ENCODE measurements around the gene SGO2.
A peak's percentile ranks its signal among the peaks of the same experiment; 100 is the strongest.

SGO2 gene

DNA sequence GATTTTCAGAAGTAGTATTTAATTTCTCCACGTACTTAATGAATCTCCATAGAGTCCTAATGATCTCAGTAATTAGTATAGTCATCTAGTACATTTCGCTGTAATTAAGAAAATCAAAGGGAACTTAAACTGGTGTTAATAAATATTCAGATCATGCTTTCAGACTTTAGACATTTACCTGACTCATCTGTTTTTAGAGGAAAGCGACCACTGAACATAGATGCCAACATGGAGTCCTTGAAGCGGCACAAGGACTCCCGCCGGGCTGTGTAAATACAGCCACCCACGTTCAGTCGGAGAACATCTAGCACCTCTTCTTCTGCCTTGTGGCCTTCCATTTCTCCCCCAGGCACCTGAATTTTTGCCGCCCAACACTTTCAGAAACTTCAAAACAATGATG, 19.3 kb upstream of the SGO2 start:
- Histone ChIP-seq H3K27ac (replicated peaks; ENCODE audit: low read length) (no peak overlapping the region), H2AK5ac (ENCODE audit: low read depth, low read length) (no peak overlapping the region), H3K18ac (ENCODE audit: low read length) (no peak overlapping the region), H3K27me3 (ENCODE audit: control insufficient read depth in 3 of 3, insufficient read depth in 3 of 3, low read depth in 1 of 3, low read length in 3 of 3) (peaks cover 0 to 10% (median 0%) of the 10 kb centered on the region in 3 experiments), H3K4me2 (ENCODE audit: insufficient read depth, low read length, poor library complexity, severe bottlenecking) (no peak overlapping the region), H3K14ac (ENCODE audit: low read length) (no peak overlapping the region), H2AFZ (ENCODE audit: low read length) (no peak overlapping the region), H3K23ac (ENCODE audit: low read depth, low read length, poor library complexity) (no peak overlapping the region), H2BK12ac (ENCODE audit: low read length) (no peak overlapping the region), H4K91ac (ENCODE audit: low read depth, low read length, poor library complexity) (no peak overlapping the region), H3K4me3 (ENCODE audit: low read length in 2 of 2) (no peak overlapping the region), H3K4ac (ENCODE audit: low read length) (no peak overlapping the region), H3K36me3 (replicated peaks in 1 of 2; ENCODE audit: control insufficient read depth in 2 of 2, insufficient read depth in 2 of 2, low read length in 2 of 2) (peaks cover 0 to 9% of the 10 kb centered on the region in 2 donors), H2BK120ac (ENCODE audit: low read depth, low read length) (no peak overlapping the region), H3K79me1 (ENCODE audit: low read depth, low read length) (no peaks in the 10 kb centered on the region), H3K9ac (ENCODE audit: low read depth, low read length, poor library complexity) (no peak overlapping the region), H3K4me1 (ENCODE audit: control insufficient read depth in 2 of 2, insufficient read depth in 1 of 2, low read depth in 1 of 2, low read length in 2 of 2) (peaks cover 4 to 6% of the 10 kb centered on the region in 2 donors), H2BK15ac (ENCODE audit: low read length) (no peak overlapping the region), H3K9me3 (replicated peaks in 1 of 2; ENCODE audit: control insufficient read depth in 2 of 2, insufficient read depth in 1 of 2, low read depth in 1 of 2, low read length in 2 of 2) (no peaks in the 10 kb centered on the region), H2BK5ac (ENCODE audit: low read length) (no peak overlapping the region), H4K8ac (ENCODE audit: low read depth, low read length) (no peak overlapping the region)
- no peak for DNase-seq (ENCODE audit: low spot score)
- no CpG with 5 or more reads among the region's 9 CpGs for WGBS, 2 donors (ENCODE audit: extremely low coverage in 2 of 2, insufficient read length in 2 of 2, insufficient replicate concordance in 1 of 2)

DNA sequence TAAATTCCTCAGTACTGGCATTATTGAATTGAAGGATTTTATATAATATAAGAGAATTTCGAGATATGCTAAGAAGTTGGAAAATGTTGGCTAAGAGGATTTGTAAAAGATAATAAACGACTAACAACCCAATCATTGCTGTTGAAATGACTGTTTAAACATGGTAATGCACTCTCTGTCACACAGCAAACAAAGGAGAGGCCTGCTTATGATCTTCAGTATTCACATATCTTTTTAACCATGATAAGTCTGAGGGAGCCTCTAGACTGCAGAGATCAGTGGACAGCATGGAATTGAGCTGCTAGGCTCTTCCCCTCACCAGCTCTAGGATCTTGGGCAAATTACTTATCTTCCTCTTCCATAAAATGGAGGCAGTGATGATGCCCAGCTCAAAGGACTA, 18.8 kb upstream of the SGO2 start:
- H3K79me1 ChIP-seq (ENCODE audit: low read depth, low read length), result no peaks in the 10 kb centered on the region
- H3K9ac ChIP-seq (ENCODE audit: low read depth, low read length, poor library complexity), result no peak overlapping the region
- no peak for DNase-seq (ENCODE audit: low spot score)
- H3K4me1 ChIP-seq (ENCODE audit: control insufficient read depth in 2 of 2, insufficient read depth in 1 of 2, low read depth in 1 of 2, low read length in 2 of 2), result peaks cover 4 to 6% of the 10 kb centered on the region in 2 donors
- H2BK120ac ChIP-seq (ENCODE audit: low read depth, low read length), result no peak overlapping the region
- H3K36me3 ChIP-seq (replicated peaks in 1 of 2; ENCODE audit: control insufficient read depth in 2 of 2, insufficient read depth in 2 of 2, low read length in 2 of 2), result peaks cover 0 to 9% of the 10 kb centered on the region in 2 donors
- H3K14ac ChIP-seq (ENCODE audit: low read length), result no peak overlapping the region
- H3K4me2 ChIP-seq (ENCODE audit: insufficient read depth, low read length, poor library complexity, severe bottlenecking), result no peak overlapping the region
- no peak overlapping the region for H2BK15ac ChIP-seq (ENCODE audit: low read length)
- H4K91ac ChIP-seq (ENCODE audit: low read depth, low read length, poor library complexity), result no peak overlapping the region
- no peak overlapping the region for H3K27ac ChIP-seq (replicated peaks; ENCODE audit: low read length)
- no peak overlapping the region for H2AFZ ChIP-seq (ENCODE audit: low read length)
- 100% methylated on average over 1 of the region's 2 CpGs for WGBS, 2 donors (ENCODE audit: extremely low coverage in 2 of 2, insufficient read length in 2 of 2, insufficient replicate concordance in 1 of 2)
- no peak overlapping the region for H2BK5ac ChIP-seq (ENCODE audit: low read length)
- H2AK5ac ChIP-seq (ENCODE audit: low read depth, low read length), result no peak overlapping the region
- no peak overlapping the region for H4K8ac ChIP-seq (ENCODE audit: low read depth, low read length)
- no peak overlapping the region for H3K23ac ChIP-seq (ENCODE audit: low read depth, low read length, poor library complexity)
- no peak overlapping the region for H3K4me3 ChIP-seq (ENCODE audit: low read length in 2 of 2)
- H2BK12ac ChIP-seq (ENCODE audit: low read length), result no peak overlapping the region
- no peak overlapping the region for H3K18ac ChIP-seq (ENCODE audit: low read length)
- peaks cover 0 to 11% (median 0%) of the 10 kb centered on the region in 3 experiments for H3K27me3 ChIP-seq (ENCODE audit: control insufficient read depth in 3 of 3, insufficient read depth in 3 of 3, low read depth in 1 of 3, low read length in 3 of 3)
- no peaks in the 10 kb centered on the region for H3K9me3 ChIP-seq (replicated peaks in 1 of 2; ENCODE audit: control insufficient read depth in 2 of 2, insufficient read depth in 1 of 2, low read depth in 1 of 2, low read length in 2 of 2)
- no peak overlapping the region for H3K4ac ChIP-seq (ENCODE audit: low read length)

DNA sequence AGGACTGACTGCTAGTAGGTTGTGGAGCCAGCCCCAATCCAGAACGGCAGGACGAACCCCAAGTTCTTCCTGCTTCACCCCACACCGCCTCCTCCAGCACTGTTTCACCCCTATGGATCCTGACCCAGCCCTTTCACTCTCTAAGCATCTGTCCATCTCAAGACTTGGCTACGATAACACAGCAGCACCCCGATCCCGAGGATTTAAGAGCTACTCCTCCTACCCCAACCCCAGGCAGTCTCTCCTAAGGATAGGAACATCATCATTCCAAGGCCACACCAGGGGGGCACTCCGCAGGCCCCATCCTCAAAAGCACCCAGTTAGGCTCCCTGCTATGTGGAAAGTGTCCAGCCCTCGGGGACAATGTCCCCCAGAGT, 16.8 kb upstream of the SGO2 start:
- no peak overlapping the region for H3K27ac ChIP-seq (replicated peaks; ENCODE audit: low read length)
- peaks cover 0 to 2% of the 10 kb centered on the region in 2 donors for H3K36me3 ChIP-seq (replicated peaks in 1 of 2; ENCODE audit: control insufficient read depth in 2 of 2, insufficient read depth in 2 of 2, low read length in 2 of 2)
- no peak for DNase-seq (ENCODE audit: low spot score)
- no peaks in the 10 kb centered on the region for H3K79me1 ChIP-seq (ENCODE audit: low read depth, low read length)
- no peak overlapping the region for H2BK5ac ChIP-seq (ENCODE audit: low read length)
- H3K4me3 ChIP-seq (ENCODE audit: low read length in 2 of 2), result peak overlapping the region; percentile 74 to 81
- no CpG with 5 or more reads among the region's 8 CpGs for WGBS, 2 donors (ENCODE audit: extremely low coverage in 2 of 2, insufficient read length in 2 of 2, insufficient replicate concordance in 1 of 2)
- H3K27me3 ChIP-seq (ENCODE audit: control insufficient read depth in 3 of 3, insufficient read depth in 3 of 3, low read depth in 1 of 3, low read length in 3 of 3), result peaks cover 0 to 27% (median 0%) of the 10 kb centered on the region in 3 experiments
- no peak overlapping the region for H4K8ac ChIP-seq (ENCODE audit: low read depth, low read length)
- H3K18ac ChIP-seq (ENCODE audit: low read length), result peak overlapping the region; percentile 96
- no peak overlapping the region for H3K23ac ChIP-seq (ENCODE audit: low read depth, low read length, poor library complexity)
- H2BK15ac ChIP-seq (ENCODE audit: low read length), result no peak overlapping the region
- H3K9me3 ChIP-seq (replicated peaks in 1 of 2; ENCODE audit: control insufficient read depth in 2 of 2, insufficient read depth in 1 of 2, low read depth in 1 of 2, low read length in 2 of 2), result no peaks in the 10 kb centered on the region
- no peak overlapping the region for H2BK12ac ChIP-seq (ENCODE audit: low read length)
- peak overlapping the region; percentile 30 for H2AK5ac ChIP-seq (ENCODE audit: low read depth, low read length)
- H2AFZ ChIP-seq (ENCODE audit: low read length), result peak overlapping the region; percentile 87
- H3K4me1 ChIP-seq (ENCODE audit: control insufficient read depth in 2 of 2, insufficient read depth in 1 of 2, low read depth in 1 of 2, low read length in 2 of 2), result peaks cover 4 to 6% of the 10 kb centered on the region in 2 donors
- no peak overlapping the region for H2BK120ac ChIP-seq (ENCODE audit: low read depth, low read length)
- peak overlapping the region; percentile 61 for H3K4me2 ChIP-seq (ENCODE audit: insufficient read depth, low read length, poor library complexity, severe bottlenecking)
- H4K91ac ChIP-seq (ENCODE audit: low read depth, low read length, poor library complexity), result no peak overlapping the region
- no peak overlapping the region for H3K4ac ChIP-seq (ENCODE audit: low read length)
- peak overlapping the region; percentile 75 for H3K9ac ChIP-seq (ENCODE audit: low read depth, low read length, poor library complexity)
- no peak overlapping the region for H3K14ac ChIP-seq (ENCODE audit: low read length)

DNA sequence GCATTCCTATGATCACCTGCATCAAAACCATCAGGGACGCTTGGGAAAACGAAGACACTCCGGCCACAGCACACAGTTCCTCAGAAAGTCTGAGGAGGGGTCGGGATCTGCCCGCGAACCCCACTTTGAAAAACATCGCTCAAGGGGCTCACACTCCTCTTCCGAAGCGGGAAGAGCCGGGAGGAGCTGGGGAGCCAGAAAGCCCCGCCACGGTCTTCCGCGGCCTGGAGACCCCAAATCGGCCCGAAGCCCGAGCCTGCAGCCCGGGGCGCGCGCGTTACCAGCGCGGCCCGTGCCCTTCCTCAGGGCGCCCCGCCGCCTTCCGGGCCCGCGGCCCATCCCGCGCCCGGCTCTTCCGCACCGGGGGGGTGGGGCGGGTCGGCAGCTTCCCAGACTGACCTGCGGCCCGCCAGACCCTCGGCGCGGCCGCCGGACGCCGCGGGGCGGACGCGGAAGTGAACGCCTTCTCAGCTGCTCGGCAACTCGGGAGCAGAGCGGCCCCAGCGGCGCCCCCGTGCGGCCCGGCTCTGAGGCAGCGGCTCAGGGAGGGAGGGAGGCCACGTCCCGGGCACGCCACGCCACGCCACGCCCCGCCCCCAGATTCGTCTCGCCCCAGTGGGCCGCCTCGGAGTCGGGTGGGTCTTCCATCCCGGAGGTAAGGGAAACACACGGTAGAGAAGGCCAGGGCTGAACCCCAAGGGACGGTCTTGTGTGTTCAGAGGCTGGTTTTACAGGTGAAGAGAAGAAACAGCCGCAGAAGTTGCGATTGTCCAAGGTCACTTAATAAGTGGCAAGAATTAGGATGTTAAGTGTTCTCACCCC, 16.2 kb upstream of the SGO2 start, which contains the start of gene KCTD18:
Gene KCTD18 (minus strand): TSS at position 457 of the 822 bp plus-strand sequence. CDS start 3,052 bp downstream, outside the sequence.
- Histone ChIP-seq H2BK5ac (ENCODE audit: low read length) (no peak within 1 kb of the TSS), H3K4ac (ENCODE audit: low read length) (no peak within 1 kb of the TSS), H4K8ac (ENCODE audit: low read depth, low read length) (no peak within 1 kb of the TSS), H3K9ac (ENCODE audit: low read depth, low read length, poor library complexity) (peak within 1 kb of the TSS; percentile 75), H2AK5ac (ENCODE audit: low read depth, low read length) (peak within 1 kb of the TSS; percentile 30), H3K18ac (ENCODE audit: low read length) (peak within 1 kb of the TSS; percentile 96), H3K27ac (replicated peaks; ENCODE audit: low read length) (no peak within 1 kb of the TSS), H3K4me3 (ENCODE audit: low read length in 2 of 2) (peak within 1 kb of the TSS; percentile 74 to 81), H2AFZ (ENCODE audit: low read length) (peak within 1 kb of the TSS; percentile 87), H3K9me3 (replicated peaks in 1 of 2; ENCODE audit: control insufficient read depth in 2 of 2, insufficient read depth in 1 of 2, low read depth in 1 of 2, low read length in 2 of 2) (no peaks in the 10 kb centered on the region), H2BK12ac (ENCODE audit: low read length) (no peak within 1 kb of the TSS), H3K23ac (ENCODE audit: low read depth, low read length, poor library complexity) (peak within 1 kb of the TSS; percentile 77), H3K36me3 (replicated peaks in 1 of 2; ENCODE audit: control insufficient read depth in 2 of 2, insufficient read depth in 2 of 2, low read length in 2 of 2) (no peaks in the 10 kb centered on the region), H2BK15ac (ENCODE audit: low read length) (no peak within 1 kb of the TSS), H3K27me3 (ENCODE audit: control insufficient read depth in 3 of 3, insufficient read depth in 3 of 3, low read depth in 1 of 3, low read length in 3 of 3) (peaks cover 0 to 27% (median 0%) of the 10 kb centered on the region in 3 experiments), H3K14ac (ENCODE audit: low read length) (peak within 1 kb of the TSS; percentile 43), H3K4me1 (ENCODE audit: control insufficient read depth in 2 of 2, insufficient read depth in 1 of 2, low read depth in 1 of 2, low read length in 2 of 2) (peaks cover 4 to 6% of the 10 kb centered on the region in 2 donors), H2BK120ac (ENCODE audit: low read depth, low read length) (no peak within 1 kb of the TSS), H3K4me2 (ENCODE audit: insufficient read depth, low read length, poor library complexity, severe bottlenecking) (peak within 1 kb of the TSS; percentile 75), H3K79me1 (ENCODE audit: low read depth, low read length) (no peaks in the 10 kb centered on the region), H4K91ac (ENCODE audit: low read depth, low read length, poor library complexity) (no peak within 1 kb of the TSS)
- DNase-seq (ENCODE audit: low spot score), result peak; percentile 81
- no CpG with 5 or more reads among the region's 78 CpGs for WGBS, 2 donors (ENCODE audit: extremely low coverage in 2 of 2, insufficient read length in 2 of 2, insufficient replicate concordance in 1 of 2)

All from neuronal stem cell (in vitro differentiated cells).